ENCODE results near the gene ACOXL. TPM values are rescaled to one million over a fixed set of nuclear protein-coding genes. Genes with fewer than 3 reads are reported as not detected.

ACOXL gene
- total and polyA plus RNA-seq, 2 of the 8 experiments (the other 6 are each of a cell fraction or from before 2014, with no cell fraction given): 11.4 to 20.6 TPM

DNA sequence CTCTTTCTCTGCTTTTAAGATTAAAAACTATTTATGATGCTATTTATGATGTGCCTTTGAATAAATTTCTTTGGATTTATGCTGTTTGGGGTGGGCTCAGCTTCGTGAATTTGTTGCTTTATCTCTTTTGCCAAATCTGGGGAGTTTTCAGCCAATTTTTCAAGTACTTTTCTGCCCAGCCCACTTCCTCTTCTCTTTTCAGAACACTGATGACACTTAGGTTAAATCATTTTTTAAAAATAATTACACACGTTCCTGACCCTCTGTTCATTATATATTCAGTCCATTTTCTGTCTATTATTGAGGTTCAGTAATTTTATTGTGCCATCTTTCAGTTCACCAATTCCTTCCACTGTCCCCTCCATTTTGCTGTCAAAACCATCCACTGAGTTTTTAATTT is 373.6 kb downstream of the ACOXL start (continued):
- TF ChIP-seq RNF2 (IDR thresholded peaks at IDR 0.05; ENCODE audit: borderline replicate concordance, low read depth, low read length, missing control alignments, poor library complexity, severe bottlenecking): no peak
- TF ChIP-seq ASH2L (IDR thresholded peaks at IDR 0.05; ENCODE audit: low read length): no peak
- TF ChIP-seq CHD2 (IDR thresholded peaks at IDR 0.05; ENCODE audit: low read length): no peak
- TF ChIP-seq SIRT6 (IDR thresholded peaks at IDR 0.05; ENCODE audit: low read length): no peak
